Endodermal cell (in vitro differentiated cells): ENCODE data around the gene MIA3. TPM values are rescaled to one million over a fixed set of nuclear protein-coding genes. Genes with fewer than 3 reads are reported as not detected.

Experiments
- DNase-seq: peaks from one replicate; pipeline ENCODE4 v3.0.0-alpha.2; 2017
- H3K27ac ChIP-seq: 2 replicates; pipeline ENCODE4 v1.5.1; 2013; ENCODE audit warnings: mild to moderate bottlenecking, low read depth, low read length, moderate library complexity
- H3K27me3 ChIP-seq: 2 replicates; pipeline ENCODE4 v1.6.1; 2013; ENCODE audit warnings: mild to moderate bottlenecking, low read length, moderate library complexity; ENCODE audit not compliant: insufficient read depth, control insufficient read depth, poor library complexity, severe bottlenecking
- H3K36me3 ChIP-seq: 2 replicates; pipeline ENCODE4 v1.7.0; 2013; ENCODE audit warnings: mild to moderate bottlenecking, low read length, moderate library complexity; ENCODE audit not compliant: control insufficient read depth, insufficient read depth
- H3K4me1 ChIP-seq: one replicate; pipeline ENCODE4 v1.7.0; 2013; ENCODE audit warnings: low read length; ENCODE audit not compliant: control insufficient read depth, insufficient read depth
- H3K4me3 ChIP-seq: 2 replicates; pipeline ENCODE4 v1.5.1; 2013; ENCODE audit warnings: mild to moderate bottlenecking, low read length, moderate library complexity
- H3K9ac ChIP-seq: 2 replicates; pipeline ENCODE4 v1.6.1; 2013; ENCODE audit warnings: mild to moderate bottlenecking, low read length, moderate library complexity; ENCODE audit not compliant: poor library complexity, severe bottlenecking; ENCODE audit errors: extremely low read depth
- H3K9me3 ChIP-seq: 2 replicates; pipeline ENCODE4 v1.6.1; 2013; ENCODE audit warnings: mild to moderate bottlenecking, low read length, moderate library complexity; ENCODE audit not compliant: control insufficient read depth
- H3K27ac Mint-ChIP-seq: 2 replicates; pipeline ENCODE4 v1.8.0; 2020; ENCODE audit warnings: mixed read lengths
- H3K27me3 Mint-ChIP-seq: 2 replicates; pipeline ENCODE4 v1.8.0; 2021; ENCODE audit warnings: mild to moderate bottlenecking, mixed read lengths; ENCODE audit not compliant: insufficient read depth
- H3K36me3 Mint-ChIP-seq: 2 replicates; pipeline ENCODE4 v1.8.0; 2020; ENCODE audit warnings: low read depth, mixed read lengths
- H3K4me1 Mint-ChIP-seq: 2 replicates; pipeline ENCODE4 v1.8.0; 2020; ENCODE audit warnings: mixed read lengths
- H3K4me3 Mint-ChIP-seq: 2 replicates; pipeline ENCODE4 v1.8.0; 2020; ENCODE audit warnings: mild to moderate bottlenecking, moderate library complexity, mixed read lengths
- H3K9me3 Mint-ChIP-seq: 2 replicates; pipeline ENCODE4 v1.8.0; 2020; ENCODE audit warnings: mild to moderate bottlenecking, mixed read lengths
- CTCF ChIP-seq: fragments of 200-600 bp; sonication (generic); conservative IDR thresholded peaks from 2 replicates; pipeline ENCODE4 v1.5.0; 2021; ENCODE audit warnings: antibody characterized with exemption, mild to moderate bottlenecking
- WGBS, 2 experiments: methylation state at CpG; one replicate each; pipeline versions ENCODE4 v1.1.5 to v1.1.7; 2013; ENCODE audit warnings: missing lambda C conversion rate in 2 of 2, mixed read lengths in 1 of 2; ENCODE audit not compliant: insufficient coverage in 1 of 2, insufficient read length in 1 of 2; 5-methylcytosine and 5-hydroxymethylcytosine counted together
- total RNA-seq, 2 donors: library from RNA; stranded (reverse); fragmentation: NEBNext Ultra II Directional in 1 of 2; extraction: Animal tissue kit (Norgen Biotek cat#: 25700) in 1 of 2; gene quantifications; 2 replicates in 1 of 2; 3 replicates in 1 of 2; pipeline ENCODE4 v1.2.1, GENCODE V29; 2021

MIA3 gene
- total RNA-seq, 2 donors from 2014 or later, result 69.9 to 76.8 TPM

DNA sequence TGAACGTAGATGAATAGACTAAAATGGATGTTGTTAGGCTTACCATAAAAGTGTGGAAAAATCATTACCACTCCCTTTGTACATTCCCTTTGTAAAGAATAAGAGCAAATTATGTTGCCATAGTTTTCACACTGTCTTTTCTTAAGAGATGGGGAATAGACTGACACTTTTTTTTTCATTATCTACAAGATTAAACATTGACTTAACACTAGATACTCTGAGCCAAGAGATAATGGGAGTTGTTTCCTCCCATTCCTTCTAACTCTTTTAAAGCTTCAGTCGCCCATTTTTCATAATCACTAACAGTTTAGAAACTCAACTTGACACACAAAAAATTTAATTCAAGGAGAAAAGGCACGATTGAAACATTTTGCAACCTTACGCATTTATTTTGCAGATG, 84.3 kb downstream of the MIA3 start:
- H3K4me3 Mint-ChIP-seq, result peak overlapping the region; percentile 33
- no peaks in the 10 kb centered on the region for H3K27me3 ChIP-seq
- peak overlapping the region; percentile 81 for H3K27ac Mint-ChIP-seq
- H3K4me1 Mint-ChIP-seq, result peaks cover 15% of the 10 kb centered on the region
- no peak overlapping the region for H3K9ac ChIP-seq
- H3K9me3 ChIP-seq, result peaks cover 61% of the 10 kb centered on the region
- H3K36me3 ChIP-seq, result peaks cover 58% of the 10 kb centered on the region
- no peak overlapping the region for H3K27ac ChIP-seq
- WGBS, 2 experiments, result 71 to 87% methylated on average over 3 of the region's 4 CpGs
- DNase-seq, result no peak
- H3K4me1 ChIP-seq, result peaks cover 6% of the 10 kb centered on the region
- H3K27me3 Mint-ChIP-seq, result no peaks in the 10 kb centered on the region
- H3K9me3 Mint-ChIP-seq, result peaks cover 33% of the 10 kb centered on the region
- no peak for TF ChIP-seq CTCF
- peaks cover 61% of the 10 kb centered on the region for H3K36me3 Mint-ChIP-seq
- peak overlapping the region; percentile 62 for H3K4me3 ChIP-seq

- Mint-ChIP-seq H3K27me3 (no peaks in the 10 kb centered on the region), H3K36me3 (peaks cover 68% of the 10 kb centered on the region), H3K27ac (no peak overlapping the region), H3K9me3 (peaks cover 33% of the 10 kb centered on the region), H3K4me3 (no peak overlapping the region), H3K4me1 (peaks cover 15% of the 10 kb centered on the region)
- no peak for TF ChIP-seq CTCF
- 100% methylated on average over 1 of the region's 1 CpG; no CpG with 5 or more reads in 1 of the 2 experiments for WGBS, 2 experiments
- Histone ChIP-seq H3K9ac (no peak overlapping the region), H3K9me3 (peaks cover 58% of the 10 kb centered on the region), H3K27me3 (no peaks in the 10 kb centered on the region), H3K36me3 (peaks cover 57% of the 10 kb centered on the region), H3K4me3 (peak overlapping the region; percentile 62), H3K27ac (no peak overlapping the region), H3K4me1 (peaks cover 6% of the 10 kb centered on the region)
- no peak for DNase-seq
Observed at GRCh38 chr1:222704260-222704659, 86.4 kb downstream of the MIA3 start.

DNA sequence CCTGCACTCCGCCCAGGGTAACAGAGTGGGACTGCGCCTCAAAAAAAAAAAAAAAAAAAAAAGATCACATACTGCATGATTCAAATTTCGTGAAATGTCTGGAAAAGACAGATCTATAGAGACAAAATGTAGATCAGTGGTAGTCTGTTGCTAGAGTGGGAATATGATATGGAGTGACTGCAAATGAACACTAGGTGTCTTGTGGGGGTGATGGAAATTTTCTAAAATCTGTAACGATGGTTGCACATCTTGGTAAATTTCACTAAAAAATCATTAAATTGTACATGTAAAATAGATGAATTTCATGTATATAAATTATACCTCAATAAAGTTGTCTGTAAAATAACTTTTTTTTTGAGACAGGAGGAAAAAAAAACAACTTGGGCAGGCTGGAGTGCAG, 88.9 kb downstream of the MIA3 start:
- H3K4me3 ChIP-seq, result no peak overlapping the region
- H3K9me3 ChIP-seq, result peaks cover 37% of the 10 kb centered on the region
- no peak overlapping the region for H3K27ac ChIP-seq
- peaks cover 6% of the 10 kb centered on the region for H3K4me1 ChIP-seq
- Mint-ChIP-seq H3K27me3 (no peaks in the 10 kb centered on the region), H3K4me1 (peaks cover 30% of the 10 kb centered on the region), H3K36me3 (peaks cover 60% of the 10 kb centered on the region), H3K4me3 (no peak overlapping the region), H3K9me3 (peaks cover 24% of the 10 kb centered on the region), H3K27ac (no peak overlapping the region)
- H3K9ac ChIP-seq, result no peak overlapping the region
- peaks cover 36% of the 10 kb centered on the region for H3K36me3 ChIP-seq
- no peaks in the 10 kb centered on the region for H3K27me3 ChIP-seq
- WGBS, 2 experiments, result 66 to 100% methylated on average over 1 to 3 of the region's 4 CpGs
- peak; percentile 47 for TF ChIP-seq CTCF
- DNase-seq, result no peak
